ENCODE results near the gene SLC2A1. TPM values are rescaled to one million over a fixed set of nuclear protein-coding genes. Genes with fewer than 3 reads are reported as not detected.

The SLC2A1 gene
- total and polyA plus RNA-seq, 2 of the 13 experiments (the other 11 are each of a cell fraction or from before 2014, with no cell fraction given), result 125 to 423 TPM

DNA sequence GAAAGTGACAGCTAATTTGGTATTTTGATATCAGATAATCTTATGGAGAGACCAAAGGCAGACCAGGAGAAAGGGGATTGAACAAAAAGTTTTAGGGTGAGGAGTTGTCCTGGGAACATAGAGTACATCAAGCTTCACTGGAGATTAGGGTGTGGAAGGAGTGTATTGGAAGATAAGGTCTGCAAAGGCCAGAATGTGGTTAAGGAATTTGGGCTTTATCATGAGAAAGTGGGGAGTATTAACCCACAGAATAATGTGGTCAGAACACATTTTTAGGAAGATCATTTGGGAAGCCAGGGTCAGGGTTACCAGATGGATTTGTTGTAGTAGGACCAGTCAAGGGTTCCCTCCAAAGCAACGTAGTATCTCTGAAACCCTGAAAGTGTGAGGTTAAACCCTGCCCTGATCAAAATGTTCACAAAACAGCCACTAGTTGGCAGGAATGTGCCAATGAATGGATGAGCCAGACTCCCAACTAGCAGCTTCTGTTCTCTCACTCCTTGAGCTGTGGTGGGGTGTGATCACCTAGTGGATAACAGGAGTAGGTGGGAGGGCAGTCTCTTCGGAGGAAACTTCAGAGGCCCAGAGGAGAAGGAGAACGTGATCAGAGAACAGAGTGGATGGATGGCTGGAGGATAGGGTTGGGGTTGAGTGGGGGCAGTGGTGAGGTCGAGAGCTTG, 35.8 kb downstream of the SLC2A1 start (continued):
- 0 out of 2 replicates have a peak, but pooled peaks have one; percentile 62 for TF ChIP-seq ZBTB44 (CRISPR knock-in tag; IDR thresholded peaks at IDR 0.05)
- TF ChIP-seq, protein P1, sequence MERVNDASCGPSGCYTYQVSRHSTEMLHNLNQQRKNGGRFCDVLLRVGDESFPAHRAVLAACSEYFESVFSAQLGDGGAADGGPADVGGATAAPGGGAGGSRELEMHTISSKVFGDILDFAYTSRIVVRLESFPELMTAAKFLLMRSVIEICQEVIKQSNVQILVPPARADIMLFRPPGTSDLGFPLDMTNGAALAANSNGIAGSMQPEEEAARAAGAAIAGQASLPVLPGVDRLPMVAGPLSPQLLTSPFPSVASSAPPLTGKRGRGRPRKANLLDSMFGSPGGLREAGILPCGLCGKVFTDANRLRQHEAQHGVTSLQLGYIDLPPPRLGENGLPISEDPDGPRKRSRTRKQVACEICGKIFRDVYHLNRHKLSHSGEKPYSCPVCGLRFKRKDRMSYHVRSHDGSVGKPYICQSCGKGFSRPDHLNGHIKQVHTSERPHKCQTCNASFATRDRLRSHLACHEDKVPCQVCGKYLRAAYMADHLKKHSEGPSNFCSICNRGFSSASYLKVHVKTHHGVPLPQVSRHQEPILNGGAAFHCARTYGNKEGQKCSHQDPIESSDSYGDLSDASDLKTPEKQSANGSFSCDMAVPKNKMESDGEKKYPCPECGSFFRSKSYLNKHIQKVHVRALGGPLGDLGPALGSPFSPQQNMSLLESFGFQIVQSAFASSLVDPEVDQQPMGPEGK (CRISPR knock-in tag; IDR thresholded peaks at IDR 0.05), result peak; percentile 39; the same call in 1 of the 2 replicates
- TF ChIP-seq, protein P2, sequence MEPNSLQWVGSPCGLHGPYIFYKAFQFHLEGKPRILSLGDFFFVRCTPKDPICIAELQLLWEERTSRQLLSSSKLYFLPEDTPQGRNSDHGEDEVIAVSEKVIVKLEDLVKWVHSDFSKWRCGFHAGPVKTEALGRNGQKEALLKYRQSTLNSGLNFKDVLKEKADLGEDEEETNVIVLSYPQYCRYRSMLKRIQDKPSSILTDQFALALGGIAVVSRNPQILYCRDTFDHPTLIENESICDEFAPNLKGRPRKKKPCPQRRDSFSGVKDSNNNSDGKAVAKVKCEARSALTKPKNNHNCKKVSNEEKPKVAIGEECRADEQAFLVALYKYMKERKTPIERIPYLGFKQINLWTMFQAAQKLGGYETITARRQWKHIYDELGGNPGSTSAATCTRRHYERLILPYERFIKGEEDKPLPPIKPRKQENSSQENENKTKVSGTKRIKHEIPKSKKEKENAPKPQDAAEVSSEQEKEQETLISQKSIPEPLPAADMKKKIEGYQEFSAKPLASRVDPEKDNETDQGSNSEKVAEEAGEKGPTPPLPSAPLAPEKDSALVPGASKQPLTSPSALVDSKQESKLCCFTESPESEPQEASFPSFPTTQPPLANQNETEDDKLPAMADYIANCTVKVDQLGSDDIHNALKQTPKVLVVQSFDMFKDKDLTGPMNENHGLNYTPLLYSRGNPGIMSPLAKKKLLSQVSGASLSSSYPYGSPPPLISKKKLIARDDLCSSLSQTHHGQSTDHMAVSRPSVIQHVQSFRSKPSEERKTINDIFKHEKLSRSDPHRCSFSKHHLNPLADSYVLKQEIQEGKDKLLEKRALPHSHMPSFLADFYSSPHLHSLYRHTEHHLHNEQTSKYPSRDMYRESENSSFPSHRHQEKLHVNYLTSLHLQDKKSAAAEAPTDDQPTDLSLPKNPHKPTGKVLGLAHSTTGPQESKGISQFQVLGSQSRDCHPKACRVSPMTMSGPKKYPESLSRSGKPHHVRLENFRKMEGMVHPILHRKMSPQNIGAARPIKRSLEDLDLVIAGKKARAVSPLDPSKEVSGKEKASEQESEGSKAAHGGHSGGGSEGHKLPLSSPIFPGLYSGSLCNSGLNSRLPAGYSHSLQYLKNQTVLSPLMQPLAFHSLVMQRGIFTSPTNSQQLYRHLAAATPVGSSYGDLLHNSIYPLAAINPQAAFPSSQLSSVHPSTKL (CRISPR knock-in tag; IDR thresholded peaks at IDR 0.05), result 0 out of 2 replicates have a peak, but pooled peaks have one; percentile 8
- no peak for TF ChIP-seq ARNTL (CRISPR knock-in tag; IDR thresholded peaks at IDR 0.05)
- TF ChIP-seq ZNF501 (CRISPR knock-in tag; IDR thresholded peaks at IDR 0.05), result no peak
- 0 out of 2 replicates have a peak, but pooled peaks have one; percentile 27 for TF ChIP-seq FOXA3 (CRISPR knock-in tag; IDR thresholded peaks at IDR 0.05)
- TF ChIP-seq ZFP36L2 (CRISPR knock-in tag; IDR thresholded peaks at IDR 0.05), result no peak
- TF ChIP-seq, protein P3, sequence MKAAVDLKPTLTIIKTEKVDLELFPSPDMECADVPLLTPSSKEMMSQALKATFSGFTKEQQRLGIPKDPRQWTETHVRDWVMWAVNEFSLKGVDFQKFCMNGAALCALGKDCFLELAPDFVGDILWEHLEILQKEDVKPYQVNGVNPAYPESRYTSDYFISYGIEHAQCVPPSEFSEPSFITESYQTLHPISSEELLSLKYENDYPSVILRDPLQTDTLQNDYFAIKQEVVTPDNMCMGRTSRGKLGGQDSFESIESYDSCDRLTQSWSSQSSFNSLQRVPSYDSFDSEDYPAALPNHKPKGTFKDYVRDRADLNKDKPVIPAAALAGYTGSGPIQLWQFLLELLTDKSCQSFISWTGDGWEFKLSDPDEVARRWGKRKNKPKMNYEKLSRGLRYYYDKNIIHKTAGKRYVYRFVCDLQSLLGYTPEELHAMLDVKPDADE (CRISPR knock-in tag; IDR thresholded peaks at IDR 0.05), result no peak
- TF ChIP-seq DRAP1 (CRISPR knock-in tag; IDR thresholded peaks at IDR 0.05), result peak; percentile 44; the same call in 1 of the 2 replicates
- TF ChIP-seq RBM22 (optimal IDR thresholded peaks at IDR 0.05; ENCODE audit: low read length), result no peak
- TF ChIP-seq TGIF2 (CRISPR knock-in tag; IDR thresholded peaks at IDR 0.05), result no peak
- TF ChIP-seq RAD21 (CRISPR knock-in tag; IDR thresholded peaks at IDR 0.05), result peak; percentile 60
- no peak for TF ChIP-seq PRPF4 (IDR thresholded peaks at IDR 0.05; ENCODE audit: low read depth, low read length, poor library complexity, severe bottlenecking)
- TF ChIP-seq, protein P4, sequence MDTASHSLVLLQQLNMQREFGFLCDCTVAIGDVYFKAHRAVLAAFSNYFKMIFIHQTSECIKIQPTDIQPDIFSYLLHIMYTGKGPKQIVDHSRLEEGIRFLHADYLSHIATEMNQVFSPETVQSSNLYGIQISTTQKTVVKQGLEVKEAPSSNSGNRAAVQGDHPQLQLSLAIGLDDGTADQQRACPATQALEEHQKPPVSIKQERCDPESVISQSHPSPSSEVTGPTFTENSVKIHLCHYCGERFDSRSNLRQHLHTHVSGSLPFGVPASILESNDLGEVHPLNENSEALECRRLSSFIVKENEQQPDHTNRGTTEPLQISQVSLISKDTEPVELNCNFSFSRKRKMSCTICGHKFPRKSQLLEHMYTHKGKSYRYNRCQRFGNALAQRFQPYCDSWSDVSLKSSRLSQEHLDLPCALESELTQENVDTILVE (CRISPR knock-in tag; IDR thresholded peaks at IDR 0.05), result 0 out of 2 replicates have a peak, but pooled peaks have one; percentile 36
- TF ChIP-seq, protein P5, sequence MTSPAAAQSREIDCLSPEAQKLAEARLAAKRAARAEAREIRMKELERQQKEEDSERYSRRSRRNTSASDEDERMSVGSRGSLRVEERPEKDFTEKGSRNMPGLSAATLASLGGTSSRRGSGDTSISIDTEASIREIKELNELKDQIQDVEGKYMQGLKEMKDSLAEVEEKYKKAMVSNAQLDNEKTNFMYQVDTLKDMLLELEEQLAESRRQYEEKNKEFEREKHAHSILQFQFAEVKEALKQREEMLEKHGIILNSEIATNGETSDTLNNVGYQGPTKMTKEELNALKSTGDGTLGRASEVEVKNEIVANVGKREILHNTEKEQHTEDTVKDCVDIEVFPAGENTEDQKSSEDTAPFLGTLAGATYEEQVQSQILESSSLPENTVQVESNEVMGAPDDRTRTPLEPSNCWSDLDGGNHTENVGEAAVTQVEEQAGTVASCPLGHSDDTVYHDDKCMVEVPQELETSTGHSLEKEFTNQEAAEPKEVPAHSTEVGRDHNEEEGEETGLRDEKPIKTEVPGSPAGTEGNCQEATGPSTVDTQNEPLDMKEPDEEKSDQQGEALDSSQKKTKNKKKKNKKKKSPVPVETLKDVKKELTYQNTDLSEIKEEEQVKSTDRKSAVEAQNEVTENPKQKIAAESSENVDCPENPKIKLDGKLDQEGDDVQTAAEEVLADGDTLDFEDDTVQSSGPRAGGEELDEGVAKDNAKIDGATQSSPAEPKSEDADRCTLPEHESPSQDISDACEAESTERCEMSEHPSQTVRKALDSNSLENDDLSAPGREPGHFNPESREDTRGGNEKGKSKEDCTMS (CRISPR knock-in tag; conservative IDR thresholded peaks at IDR 0.05), result no peak
